ENCODE data around the gene TOP2B. TPM values are rescaled to one million over a fixed set of nuclear protein-coding genes. Genes with fewer than 3 reads are reported as not detected.
A peak's percentile ranks its signal among the peaks of the same experiment; 100 is the strongest.

TOP2B gene
- polyA plus RNA-seq, 1 donor from 2014 or later: 46.0 TPM

DNA sequence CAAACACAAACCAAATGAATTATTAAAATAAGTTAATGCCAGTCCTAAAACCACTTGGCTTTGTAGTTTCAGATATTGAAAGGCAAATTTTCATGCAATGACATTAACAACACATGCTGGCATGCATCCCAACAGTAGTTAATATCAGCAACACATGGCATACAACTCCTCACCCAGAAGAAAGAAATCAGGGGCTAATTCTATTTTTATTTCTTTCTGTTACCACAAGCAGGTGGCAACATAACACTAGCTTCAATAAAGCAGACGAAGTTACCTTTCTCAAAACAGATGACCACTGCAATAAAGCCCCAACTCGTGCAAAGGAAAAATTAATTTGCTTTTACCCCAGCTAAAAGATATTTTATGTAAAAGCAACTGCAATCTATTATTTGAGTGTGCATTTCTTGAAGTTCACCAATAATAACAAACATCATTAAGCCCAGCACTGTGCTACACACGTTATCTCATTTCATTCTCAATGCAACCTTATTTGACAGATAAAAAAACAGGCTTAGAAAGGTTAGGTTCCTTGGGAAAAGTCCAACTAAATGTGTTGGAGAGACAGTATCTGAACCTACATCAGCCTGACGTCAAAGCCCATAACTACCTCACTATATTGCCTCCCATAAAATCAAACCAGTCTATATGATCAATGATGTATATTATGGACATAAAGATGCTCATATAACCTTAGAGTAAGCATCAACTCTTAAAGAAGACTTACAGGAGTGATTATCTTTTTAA, 2.8 kb downstream of the TOP2B start:
- Mint-ChIP-seq H3K27me3 (no peaks in the 10 kb centered on the region), H3K9me3 (no peaks in the 10 kb centered on the region), H3K36me3 (peaks cover 2% of the 10 kb centered on the region), H3K27ac (peak overlapping the region in 1 of 3 donors; percentile 24), H3K4me3 (peak overlapping the region; percentile 35 to 83 (median 79)), H3K4me1 (peaks cover 46 to 59% (median 56%) of the 10 kb centered on the region in 3 donors)

DNA sequence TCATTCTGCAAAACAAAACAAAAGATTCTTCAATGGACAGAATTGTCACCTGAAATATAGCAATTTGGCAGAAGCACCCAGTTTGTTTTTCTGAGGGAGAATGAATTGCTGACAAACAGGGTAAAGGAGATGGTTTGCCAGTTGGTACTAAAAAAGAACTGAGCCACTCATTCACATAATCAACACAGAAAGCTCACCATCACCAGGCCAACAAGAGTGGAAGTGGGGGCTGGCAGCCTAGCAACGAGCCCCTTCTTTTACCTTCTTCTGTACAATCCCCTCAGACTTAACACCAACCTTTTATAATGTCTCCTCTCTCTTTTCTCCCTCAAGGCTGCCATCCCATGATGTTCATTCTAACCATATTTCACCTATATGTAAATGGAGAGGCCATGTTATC, 5.9 kb downstream of the TOP2B start:
- Mint-ChIP-seq H3K4me1 (peaks cover 50 to 69% (median 54%) of the 10 kb centered on the region in 3 donors), H3K4me3 (peak overlapping the region in 1 of 4 donors; percentile 10), H3K9me3 (no peaks in the 10 kb centered on the region), H3K36me3 (peaks cover 2% of the 10 kb centered on the region), H3K27me3 (no peaks in the 10 kb centered on the region), H3K27ac (peak overlapping the region in 1 of 3 donors; percentile 11)

DNA sequence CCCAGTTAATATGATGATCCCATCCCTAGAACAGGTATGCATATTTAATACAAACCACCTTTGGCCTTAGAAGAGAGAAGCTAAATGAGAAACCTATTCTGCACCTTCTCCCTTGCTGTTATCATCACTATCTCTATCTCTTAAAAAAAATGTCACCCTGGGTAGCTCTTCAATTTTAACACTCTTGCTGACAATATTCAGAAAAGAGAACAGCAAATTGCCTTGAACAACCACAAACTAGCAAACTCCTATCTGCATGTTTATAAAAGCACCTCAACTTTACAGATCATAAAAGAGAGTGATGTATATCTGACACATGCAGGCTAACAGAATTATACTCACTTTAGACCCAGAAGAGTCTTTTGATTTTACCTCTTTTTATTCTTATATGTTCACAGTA, 7.4 kb downstream of the TOP2B start:
- H3K36me3 Mint-ChIP-seq: peaks cover 2% of the 10 kb centered on the region
- peaks cover 53 to 72% (median 55%) of the 10 kb centered on the region in 3 donors for H3K4me1 Mint-ChIP-seq
- no peak overlapping the region for H3K27ac Mint-ChIP-seq
- peak overlapping the region in 3 of 4 donors; percentile 17 to 70 (median 35) for H3K4me3 Mint-ChIP-seq
- H3K9me3 Mint-ChIP-seq: no peaks in the 10 kb centered on the region
- no peaks in the 10 kb centered on the region for H3K27me3 Mint-ChIP-seq

DNA sequence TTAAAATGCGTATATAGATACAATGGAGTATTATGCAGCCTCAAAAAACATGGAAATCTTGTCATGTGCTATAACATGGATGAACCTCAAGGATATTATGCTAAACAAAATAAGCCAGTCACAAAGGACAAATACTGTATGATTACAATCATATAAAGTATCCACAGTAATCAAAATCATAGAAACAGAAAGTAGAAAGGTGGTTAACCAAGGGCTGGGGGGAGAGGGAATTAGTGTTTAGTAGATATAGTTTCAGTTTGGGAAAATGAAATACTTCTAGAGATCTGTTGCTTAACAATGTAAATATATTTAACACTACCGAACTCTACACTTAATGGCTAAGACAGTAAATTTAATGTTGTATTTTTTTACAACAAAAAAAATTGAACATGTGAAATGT, 9.0 kb downstream of the TOP2B start:
- Mint-ChIP-seq H3K27ac (no peak overlapping the region), H3K27me3 (no peaks in the 10 kb centered on the region), H3K4me1 (peaks cover 44 to 71% (median 54%) of the 10 kb centered on the region in 3 donors), H3K9me3 (peaks cover 0 to 3% (median 0%) of the 10 kb centered on the region in 3 donors), H3K36me3 (peaks cover 5% of the 10 kb centered on the region), H3K4me3 (peak overlapping the region in 2 of 4 donors; percentile 1 to 81)

DNA sequence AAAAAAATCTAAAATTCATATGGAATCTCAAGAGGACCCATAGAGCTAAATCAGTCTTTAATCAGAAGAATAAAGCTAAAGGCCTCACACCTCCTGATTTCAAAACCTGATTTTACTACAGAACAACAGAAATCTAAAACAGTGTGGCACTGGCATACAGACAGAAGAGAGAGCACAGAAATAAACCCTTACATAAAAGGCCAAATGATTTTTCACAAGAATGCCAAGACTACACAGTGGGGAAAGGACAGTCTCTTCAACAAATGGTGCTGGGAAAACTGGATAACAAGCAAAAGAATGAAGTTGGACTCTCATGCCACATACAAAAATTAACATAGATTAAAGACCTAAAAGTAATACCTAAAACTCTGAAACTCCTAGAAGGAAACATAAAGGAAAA, 10.1 kb downstream of the TOP2B start:
- Mint-ChIP-seq H3K4me1 (peaks cover 39 to 63% (median 48%) of the 10 kb centered on the region in 3 donors), H3K27me3 (no peaks in the 10 kb centered on the region), H3K9me3 (peaks cover 0 to 8% (median 0%) of the 10 kb centered on the region in 3 donors), H3K27ac (no peak overlapping the region), H3K36me3 (peaks cover 9% of the 10 kb centered on the region), H3K4me3 (peak overlapping the region in 1 of 4 donors; percentile 74)

DNA sequence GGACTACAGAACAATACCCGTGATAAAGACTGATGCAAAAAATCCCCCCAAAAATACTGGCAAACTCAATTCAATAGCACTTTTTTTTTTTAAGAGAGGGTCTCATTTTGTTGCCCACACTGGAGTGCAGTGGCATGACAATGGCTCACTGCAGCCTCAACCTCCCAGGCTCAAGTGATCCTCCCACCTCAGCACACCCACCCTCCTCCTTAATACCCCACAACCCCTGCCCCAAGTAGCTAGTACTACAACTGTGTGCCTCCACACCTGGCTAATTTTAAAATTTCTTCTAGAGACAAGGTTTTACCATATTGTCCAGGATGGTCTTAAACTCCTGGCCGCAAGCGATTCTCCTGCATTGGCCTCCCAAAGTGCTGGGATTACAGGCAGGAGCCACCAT, 11.4 kb downstream of the TOP2B start:
- H3K36me3 Mint-ChIP-seq: peaks cover 7% of the 10 kb centered on the region
- H3K27ac Mint-ChIP-seq: peak overlapping the region in 2 of 3 donors; percentile 60 to 80
- H3K4me1 Mint-ChIP-seq: peaks cover 35 to 59% (median 49%) of the 10 kb centered on the region in 3 donors
- peaks cover 0 to 14% (median under 1%) of the 10 kb centered on the region in 3 donors for H3K9me3 Mint-ChIP-seq
- H3K4me3 Mint-ChIP-seq: peak overlapping the region in 1 of 4 donors; percentile 41
- H3K27me3 Mint-ChIP-seq: no peaks in the 10 kb centered on the region

DNA sequence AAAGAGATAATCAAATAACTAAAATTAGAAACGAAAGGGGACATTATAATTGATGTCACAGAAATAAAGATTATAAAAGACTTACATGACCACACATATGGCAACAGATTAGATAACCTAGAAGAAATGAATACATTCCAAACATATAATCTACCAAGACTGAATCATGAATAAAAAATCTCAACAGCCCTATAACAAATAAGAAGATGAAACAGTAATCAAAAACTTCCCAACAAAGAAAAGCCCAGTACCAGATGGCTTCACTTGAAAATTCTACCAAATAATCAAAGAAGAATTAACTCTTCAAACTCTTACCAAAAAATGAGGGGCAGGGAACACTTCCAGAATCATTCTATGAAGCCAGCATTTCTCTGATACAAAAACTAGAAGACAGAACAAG, 11.8 kb downstream of the TOP2B start:
- Mint-ChIP-seq H3K27me3 (no peaks in the 10 kb centered on the region), H3K36me3 (peaks cover 10% of the 10 kb centered on the region), H3K4me1 (peaks cover 39 to 61% (median 53%) of the 10 kb centered on the region in 3 donors), H3K27ac (peak overlapping the region in 1 of 3 donors; percentile 60), H3K9me3 (peaks cover 0 to 14% (median 3%) of the 10 kb centered on the region in 3 donors), H3K4me3 (peak overlapping the region in 1 of 4 donors; percentile 34)

DNA sequence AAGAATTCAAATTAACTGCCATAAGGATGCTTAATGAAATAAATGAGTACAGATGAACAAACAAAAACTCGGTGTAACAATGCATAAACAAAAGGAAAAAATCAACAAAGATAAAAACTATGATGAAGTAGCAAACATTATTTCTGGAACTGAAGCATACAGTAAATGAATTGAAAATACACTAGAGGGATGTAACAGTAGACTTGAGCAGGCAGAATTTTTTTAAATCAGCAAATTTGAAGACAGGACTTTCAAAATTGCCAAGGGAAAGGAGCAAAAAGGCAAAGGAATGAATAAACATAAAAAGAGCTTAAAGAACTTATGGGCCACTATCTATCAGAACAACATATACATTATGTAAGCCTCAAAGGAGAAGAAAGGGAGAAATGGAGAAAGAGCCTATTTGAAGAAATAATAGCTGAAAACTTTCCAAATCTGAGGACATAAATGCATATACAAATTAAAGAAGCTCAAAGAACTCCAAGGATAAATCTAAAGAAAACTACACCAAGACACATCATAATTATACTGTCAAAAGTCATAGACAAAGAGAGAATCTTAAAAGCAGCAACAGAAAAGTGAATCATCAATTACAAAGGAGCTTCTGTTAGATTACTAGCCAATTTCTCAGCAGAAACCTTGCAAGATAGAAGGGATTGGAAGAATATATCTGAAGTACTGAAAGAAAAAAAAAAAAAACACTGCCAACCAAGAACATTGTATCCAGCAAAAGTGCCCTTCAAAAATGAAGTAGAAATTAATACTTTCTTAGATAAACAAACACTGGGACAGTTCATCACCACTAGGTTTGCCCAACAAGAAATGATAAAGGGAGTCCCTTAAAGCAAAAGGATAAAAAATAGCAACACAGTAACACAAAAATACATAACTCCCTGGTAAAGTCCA, 15.5 kb downstream of the TOP2B start:
- Mint-ChIP-seq H3K4me1 (peaks cover 21 to 39% (median 37%) of the 10 kb centered on the region in 3 donors), H3K4me3 (no peak overlapping the region), H3K27ac (no peak overlapping the region), H3K9me3 (peaks cover 0 to 14% (median 3%) of the 10 kb centered on the region in 3 donors), H3K27me3 (no peaks in the 10 kb centered on the region), H3K36me3 (peaks cover 10% of the 10 kb centered on the region)

DNA sequence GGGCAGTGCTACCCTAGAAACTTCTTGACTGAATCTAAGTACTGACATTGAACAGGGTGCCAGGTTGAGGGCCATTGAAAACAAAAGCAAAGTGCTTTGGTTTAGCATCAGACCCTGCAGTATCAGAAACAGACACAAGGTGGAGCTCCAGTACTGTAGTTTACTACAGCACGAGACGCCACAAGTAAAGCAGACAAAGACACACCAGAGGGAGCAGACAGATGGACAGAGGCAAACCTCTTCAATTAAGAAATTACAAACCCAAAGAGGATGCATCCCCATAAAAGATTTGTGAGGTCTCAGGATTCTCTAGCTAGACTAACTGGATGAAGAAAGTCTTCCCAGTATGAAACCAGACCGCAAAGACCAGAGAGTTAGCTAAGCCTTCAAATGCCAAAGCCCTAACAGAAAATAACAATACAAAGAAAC, 16.6 kb downstream of the TOP2B start:
- H3K4me3 Mint-ChIP-seq: peak overlapping the region in 1 of 4 donors; percentile 1
- peaks cover 0 to 14% (median 3%) of the 10 kb centered on the region in 3 donors for H3K9me3 Mint-ChIP-seq
- peak overlapping the region in 1 of 3 donors; percentile 46 for H3K27ac Mint-ChIP-seq
- no peaks in the 10 kb centered on the region for H3K27me3 Mint-ChIP-seq
- peaks cover 10% of the 10 kb centered on the region for H3K36me3 Mint-ChIP-seq
- peaks cover 14 to 33% (median 31%) of the 10 kb centered on the region in 3 donors for H3K4me1 Mint-ChIP-seq

DNA sequence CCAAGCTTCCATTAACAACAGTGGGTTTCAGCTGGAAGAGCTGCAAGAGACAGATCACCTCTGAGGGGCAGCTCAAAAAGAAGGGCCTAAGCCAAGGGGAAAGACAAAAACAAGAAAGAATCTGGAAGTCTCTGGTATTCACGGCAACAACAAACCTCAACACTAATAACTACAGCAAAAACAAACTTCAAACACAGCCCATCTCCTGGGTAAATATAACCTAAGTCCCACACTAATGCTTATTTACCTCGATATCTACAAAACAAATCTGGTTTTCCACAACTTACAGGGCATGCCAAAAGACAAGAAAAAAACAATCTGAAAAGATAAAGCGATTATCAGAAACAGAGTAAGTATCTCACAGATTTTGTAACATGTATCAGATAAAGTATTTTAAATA, 29.7 kb downstream of the TOP2B start:
- H3K27ac Mint-ChIP-seq: no peak overlapping the region
- peaks cover 3% of the 10 kb centered on the region for H3K36me3 Mint-ChIP-seq
- peaks cover 0 to 2% (median 2%) of the 10 kb centered on the region in 3 donors for H3K4me1 Mint-ChIP-seq
- H3K27me3 Mint-ChIP-seq: no peaks in the 10 kb centered on the region
- no peaks in the 10 kb centered on the region for H3K9me3 Mint-ChIP-seq
- H3K4me3 Mint-ChIP-seq: no peak overlapping the region

DNA sequence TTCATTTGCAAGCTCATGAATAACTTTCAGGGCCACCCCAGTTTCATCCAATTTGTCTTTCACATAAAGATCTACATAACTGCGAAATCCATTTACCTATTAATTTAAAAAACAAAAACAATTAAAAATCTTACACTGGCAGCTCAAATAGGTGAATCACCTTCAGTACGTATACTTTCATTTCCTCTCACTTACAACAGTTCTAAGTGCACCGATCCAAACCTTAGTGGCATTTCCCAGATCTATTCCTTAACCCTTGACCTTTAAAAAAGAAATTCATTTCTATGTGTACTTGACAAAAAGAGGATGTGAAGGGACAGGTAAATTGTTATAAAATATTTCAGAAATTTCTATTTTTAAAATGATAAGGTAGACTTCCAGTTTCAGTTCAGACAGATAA, 30.8 kb downstream of the TOP2B start:
- Mint-ChIP-seq H3K36me3 (peaks cover 3% of the 10 kb centered on the region), H3K4me1 (peaks cover 0 to 2% (median 2%) of the 10 kb centered on the region in 3 donors), H3K4me3 (no peak overlapping the region), H3K9me3 (no peaks in the 10 kb centered on the region), H3K27me3 (no peaks in the 10 kb centered on the region), H3K27ac (no peak overlapping the region)

DNA sequence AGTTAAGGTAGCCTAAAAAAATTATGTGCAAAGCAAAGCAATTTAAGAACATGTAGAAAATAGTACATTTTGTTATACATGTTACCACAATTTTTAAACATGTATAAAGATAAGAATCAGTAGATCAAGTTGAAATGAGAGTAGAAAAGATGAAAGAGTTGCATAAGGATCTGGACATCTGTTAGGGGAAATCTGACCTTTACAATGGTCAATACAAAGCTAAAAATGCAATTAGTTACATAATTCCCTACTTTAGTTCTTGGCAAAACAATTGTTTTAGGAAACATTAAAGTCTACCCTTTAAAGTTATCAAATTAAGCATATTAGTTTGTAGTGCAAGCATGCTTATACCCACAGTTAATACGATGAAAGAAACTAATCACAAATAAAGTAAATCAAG, 32.7 kb downstream of the TOP2B start:
- Mint-ChIP-seq H3K4me3 (no peak overlapping the region), H3K27me3 (no peaks in the 10 kb centered on the region), H3K36me3 (peaks cover 7% of the 10 kb centered on the region), H3K9me3 (no peaks in the 10 kb centered on the region), H3K4me1 (peaks cover 0 to 2% (median 2%) of the 10 kb centered on the region in 3 donors), H3K27ac (no peak overlapping the region)

DNA sequence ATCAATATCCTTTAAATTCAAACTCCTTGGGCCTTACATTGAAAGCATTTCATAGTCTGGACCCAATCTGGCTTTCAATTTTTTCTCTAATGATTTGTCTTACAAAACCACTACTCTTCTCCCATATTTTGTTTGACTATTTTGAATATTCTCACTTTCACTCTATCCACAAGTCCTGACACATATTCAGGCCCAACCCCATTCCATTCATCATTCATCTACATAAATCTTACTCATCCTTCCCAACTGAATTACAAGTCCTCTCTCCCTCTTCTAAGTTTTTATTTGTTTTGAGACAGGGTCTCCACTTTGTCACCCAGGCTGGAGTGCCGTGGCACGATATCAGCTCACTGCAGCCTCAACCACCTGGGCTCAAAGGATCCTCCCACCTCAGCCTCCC, 43.6 kb downstream of the TOP2B start:
- no peaks in the 10 kb centered on the region for H3K27me3 Mint-ChIP-seq
- no peak overlapping the region for H3K4me3 Mint-ChIP-seq
- no peak overlapping the region for H3K27ac Mint-ChIP-seq
- no peaks in the 10 kb centered on the region for H3K9me3 Mint-ChIP-seq
- H3K4me1 Mint-ChIP-seq: no peaks in the 10 kb centered on the region
- peaks cover 9% of the 10 kb centered on the region for H3K36me3 Mint-ChIP-seq

DNA sequence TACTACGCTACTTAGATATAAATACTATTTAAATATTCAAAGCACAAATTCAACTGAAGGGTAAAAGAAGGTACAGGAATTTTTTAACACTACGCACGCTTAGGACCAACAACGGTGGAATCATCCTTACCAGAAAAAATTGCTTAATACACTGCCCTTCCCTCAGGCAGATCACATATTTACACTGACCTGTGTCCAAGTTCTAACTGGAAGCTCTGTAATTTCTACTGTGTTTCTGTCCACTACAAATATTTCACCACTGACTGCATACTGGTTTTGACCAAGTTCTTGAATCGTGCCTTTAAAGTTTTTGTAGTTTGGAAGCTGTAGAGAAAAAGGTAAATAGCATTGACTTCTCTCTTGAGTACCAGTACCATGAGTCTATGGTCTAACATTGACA, 44.2 kb downstream of the TOP2B start:
- Mint-ChIP-seq H3K27me3 (no peaks in the 10 kb centered on the region), H3K4me1 (no peaks in the 10 kb centered on the region), H3K4me3 (no peak overlapping the region), H3K36me3 (peaks cover 9% of the 10 kb centered on the region), H3K27ac (no peak overlapping the region), H3K9me3 (no peaks in the 10 kb centered on the region)

DNA sequence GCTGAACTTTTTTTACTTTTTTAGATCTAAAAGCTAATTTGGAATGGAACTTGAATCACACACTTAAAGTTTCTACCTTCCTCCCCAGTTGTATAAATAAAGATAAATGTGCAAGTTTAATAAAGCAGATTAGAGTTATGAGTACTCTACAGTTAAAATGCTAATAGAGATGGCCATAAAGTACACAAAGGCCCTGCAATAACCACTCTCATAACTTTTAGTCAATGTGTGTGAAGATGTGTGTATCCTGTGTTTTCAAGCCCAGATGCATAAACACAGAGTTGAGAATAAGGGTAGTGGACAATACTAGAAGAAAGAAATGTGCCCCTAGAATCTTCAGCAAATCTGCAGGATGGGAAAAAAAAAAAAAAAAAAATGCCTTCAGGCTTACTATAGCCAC, 45.3 kb downstream of the TOP2B start:
- H3K9me3 Mint-ChIP-seq: no peaks in the 10 kb centered on the region
- H3K36me3 Mint-ChIP-seq: peaks cover 9% of the 10 kb centered on the region
- no peak overlapping the region for H3K27ac Mint-ChIP-seq
- no peak overlapping the region for H3K4me3 Mint-ChIP-seq
- no peaks in the 10 kb centered on the region for H3K27me3 Mint-ChIP-seq
- H3K4me1 Mint-ChIP-seq: no peaks in the 10 kb centered on the region
